PC-3 (cell line): ENCODE results near the gene NCS1.

ENCODE experiments used
- CTCF ChIP-seq: fragments of 300-600 bp; sonication (generic); conservative IDR thresholded peaks from 2 replicates; pipeline ENCODE4 v1.5.1; 2017; ENCODE audit warnings: antibody characterized with exemption, low read depth, mild to moderate bottlenecking, low read length
- EZH2 ChIP-seq: fragments of 300-600 bp; sonication (generic); IDR thresholded peaks from one replicate; pipeline ENCODE4 v1.6.1; 2017; ENCODE audit warnings: antibody characterized with exemption, mild to moderate bottlenecking, low read length; ENCODE audit not compliant: unreplicated experiment
- EZH2phosphoT487 ChIP-seq: fragments of 300-600 bp; sonication (generic); IDR thresholded peaks from 2 replicates; pipeline ENCODE4 v1.6.1; 2018; ENCODE audit warnings: mild to moderate bottlenecking, antibody characterized with exemption, low read length, borderline replicate concordance

GRCh38 chr9:130126721-130127433 lies 45.3 kb upstream of the NCS1 start:
- TF ChIP-seq EZH2: no peak
- no peak for TF ChIP-seq CTCF
- no peak for TF ChIP-seq EZH2phosphoT487
